ENCODE measurements around the gene SPPL2B. TPM values are rescaled to one million over a fixed set of nuclear protein-coding genes. Genes with fewer than 3 reads are reported as not detected.

Gene SPPL2B
- polyA plus RNA-seq, 1 of the 3 experiments (the other 2 are of a cell fraction), result 58.1 TPM

DNA sequence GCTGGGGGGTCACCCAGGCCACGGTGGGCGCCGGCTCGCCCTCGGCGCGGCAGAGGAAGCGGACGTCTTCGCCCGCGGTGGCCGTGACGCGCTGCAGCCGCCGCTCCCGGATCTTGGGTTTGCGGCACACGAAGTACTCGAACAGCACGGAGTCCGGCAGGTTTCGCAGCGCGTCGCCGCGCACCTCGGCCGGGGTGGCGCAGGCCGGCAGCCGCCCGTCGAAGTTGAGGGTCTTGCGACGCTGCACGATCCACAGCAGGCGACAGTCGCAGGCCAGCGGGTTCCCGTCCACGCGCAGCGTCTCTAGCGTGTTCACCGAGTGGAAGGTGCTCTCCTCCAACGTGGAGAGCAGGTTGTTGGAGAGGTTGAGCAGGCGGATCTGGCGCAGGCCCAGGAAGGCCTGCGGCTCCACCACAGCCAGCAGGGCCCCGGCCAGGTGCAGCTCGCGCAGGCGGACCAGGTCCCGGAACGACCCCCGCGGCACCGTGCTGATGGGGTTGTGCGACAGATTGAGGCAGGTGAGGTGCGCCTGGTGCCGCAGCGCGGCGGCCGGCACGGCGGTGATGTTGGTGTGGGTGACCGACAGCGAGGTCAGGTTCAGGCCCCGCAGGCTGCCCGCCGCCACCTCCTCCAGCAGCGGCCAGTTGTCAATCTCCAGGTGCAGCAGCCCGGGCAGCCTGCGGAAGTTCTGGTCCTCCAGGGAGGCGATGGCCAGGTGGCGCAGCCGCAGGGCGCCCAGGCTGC is 37.9 kb upstream of the SPPL2B start:
- H2AFZ ChIP-seq (ENCODE audit: low read depth), result no peak overlapping the region
- H3K9ac ChIP-seq, result no peak overlapping the region
- no peak overlapping the region for H3K4me3 ChIP-seq (ENCODE audit: low read depth in 2 of 2, low read length in 1 of 2)
- peaks cover 16% of the 10 kb centered on the region; the same call in 1 of the 2 replicates for H4K20me1 ChIP-seq (ENCODE audit: insufficient read depth)
- no peak overlapping the region for H3K27ac ChIP-seq (ENCODE audit: low read depth in 2 of 2, low read length in 1 of 2)
- H3K9me3 ChIP-seq, result no peaks in the 10 kb centered on the region
- CTCF ChIA-PET, result interaction anchor here (0.6 to 3.3 kb wide), 10 partner anchors 8 to 314 kb away, joined by 3 to 21 read pairs (median 6); partner anchors contain the start of gene LINGO3
- TF ChIP-seq CHD2 (IDR thresholded peaks at IDR 0.05; ENCODE audit: low read length, partially characterized antibody) (no peak), NRF1 (IDR thresholded peaks at IDR 0.05; ENCODE audit: low read depth, low read length) (no peak), RCOR1 (IDR thresholded peaks at IDR 0.05; ENCODE audit: low read length) (no peak), FOXJ3 (CRISPR knock-in tag; IDR thresholded peaks at IDR 0.05) (no peak), JUND (IDR thresholded peaks at IDR 0.05) (no peak), FOSL2 (IDR thresholded peaks at IDR 0.05; ENCODE audit: borderline replicate concordance, low read depth) (no peak), RXRA (IDR thresholded peaks at IDR 0.05; ENCODE audit: borderline replicate concordance, low read depth) (no peak), TAF1 (IDR thresholded peaks at IDR 0.05; ENCODE audit: borderline replicate concordance, low read depth, low read length) (no peak), RFX5 (IDR thresholded peaks at IDR 0.05; ENCODE audit: low read length) (no peak), FOXM1 (IDR thresholded peaks at IDR 0.05; ENCODE audit: low read depth) (no peak), TEAD4 (IDR thresholded peaks at IDR 0.05; ENCODE audit: borderline replicate concordance, insufficient read depth) (no peak), EZH2phosphoT487 (IDR thresholded peaks at IDR 0.05; ENCODE audit: borderline replicate concordance, low read depth) (no peak), TCF12 (IDR thresholded peaks at IDR 0.05) (no peak), MXI1 (IDR thresholded peaks at IDR 0.05; ENCODE audit: low read depth, low read length) (no peak), NFIC (IDR thresholded peaks at IDR 0.05; ENCODE audit: borderline replicate concordance) (no peak)
- TF ChIP-seq, protein P1, sequence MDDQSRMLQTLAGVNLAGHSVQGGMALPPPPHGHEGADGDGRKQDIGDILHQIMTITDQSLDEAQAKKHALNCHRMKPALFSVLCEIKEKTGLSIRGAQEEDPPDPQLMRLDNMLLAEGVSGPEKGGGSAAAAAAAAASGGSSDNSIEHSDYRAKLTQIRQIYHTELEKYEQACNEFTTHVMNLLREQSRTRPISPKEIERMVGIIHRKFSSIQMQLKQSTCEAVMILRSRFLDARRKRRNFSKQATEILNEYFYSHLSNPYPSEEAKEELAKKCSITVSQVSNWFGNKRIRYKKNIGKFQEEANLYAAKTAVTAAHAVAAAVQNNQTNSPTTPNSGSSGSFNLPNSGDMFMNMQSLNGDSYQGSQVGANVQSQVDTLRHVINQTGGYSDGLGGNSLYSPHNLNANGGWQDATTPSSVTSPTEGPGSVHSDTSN (IDR thresholded peaks at IDR 0.05), result no peak
- TF ChIP-seq, protein P2, sequence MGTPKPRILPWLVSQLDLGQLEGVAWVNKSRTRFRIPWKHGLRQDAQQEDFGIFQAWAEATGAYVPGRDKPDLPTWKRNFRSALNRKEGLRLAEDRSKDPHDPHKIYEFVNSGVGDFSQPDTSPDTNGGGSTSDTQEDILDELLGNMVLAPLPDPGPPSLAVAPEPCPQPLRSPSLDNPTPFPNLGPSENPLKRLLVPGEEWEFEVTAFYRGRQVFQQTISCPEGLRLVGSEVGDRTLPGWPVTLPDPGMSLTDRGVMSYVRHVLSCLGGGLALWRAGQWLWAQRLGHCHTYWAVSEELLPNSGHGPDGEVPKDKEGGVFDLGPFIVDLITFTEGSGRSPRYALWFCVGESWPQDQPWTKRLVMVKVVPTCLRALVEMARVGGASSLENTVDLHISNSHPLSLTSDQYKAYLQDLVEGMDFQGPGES (IDR thresholded peaks at IDR 0.05; ENCODE audit: low read depth, low read length), result no peak
- no peaks in the 10 kb centered on the region for H3K36me3 ChIP-seq (replicated peaks in 1 of 2; ENCODE audit: control insufficient read depth in 1 of 2, insufficient read depth in 2 of 2, low read length in 1 of 2)
- no peak for DNase-seq
- peaks cover 37% of the 10 kb centered on the region for H3K27me3 ChIP-seq (ENCODE audit: insufficient read depth)
- peaks cover 24% of the 10 kb centered on the region for H3F3A ChIP-seq (replicated peaks; ENCODE audit: insufficient read depth)
- no peaks in the 10 kb centered on the region for H3K79me2 ChIP-seq (ENCODE audit: insufficient read depth)
- no peaks in the 10 kb centered on the region for H3K9me2 ChIP-seq
- peak overlapping the region; percentile 66; the same call in 1 of the 2 replicates for H3K4me2 ChIP-seq
- POLR2A ChIA-PET, result interaction anchor here (0.8 to 1.0 kb wide), 3 partner anchors 9 to 21 kb away, joined by 3 to 4 read pairs (median 3); partner anchors contain the start of gene PEAK3
- H3K4me1 ChIP-seq (ENCODE audit: control insufficient read depth in 1 of 2, insufficient read depth in 2 of 2, low read depth in 1 of 2, low read length in 1 of 2), result peaks cover 4 to 22% of the 10 kb centered on the region in 2 experiments; a peak in 1 of 4 replicates
- 13% methylated on average over 10 of the region's 82 CpGs for whole genome bisulfite sequencing (ENCODE audit: low lambda C conversion rate)
